CD4-positive, alpha-beta memory T cell (primary cell): ENCODE measurements around the gene SDCCAG8. TPM values are rescaled to one million over a fixed set of nuclear protein-coding genes. Genes with fewer than 3 reads are reported as not detected.
A peak's percentile ranks its signal among the peaks of the same experiment; 100 is the strongest.

Source experiments
- CTCF ChIA-PET: fragments of 350-600 bp; sonication (Branson Sonifier 250); formaldehyde crosslinking; loops from one replicate; lab custom pipeline; 2021; ENCODE audit warnings: inconsistent platforms; ENCODE audit not compliant: partially characterized antibody; lab: Charles Lee
- POLR2A ChIA-PET: fragments of 350-600 bp; sonication (Branson Sonifier 250); formaldehyde crosslinking; loops from one replicate; lab custom pipeline; 2021; ENCODE audit not compliant: partially characterized antibody; lab: Charles Lee
- DNase-seq, 5 donors: peaks; one replicate each; pipeline versions ENCODE4 v3.0.0 to v3.0.0-alpha.2; 2020 to 2022; ENCODE audit warnings: mixed read lengths in 1 of 5
- H3K27ac ChIP-seq: one replicate; pipeline ENCODE4 v1.7.0; 2013; ENCODE audit warnings: low read depth, low read length
- H3K27me3 ChIP-seq: 2 replicates; pipeline ENCODE4 v1.7.0; 2013; ENCODE audit warnings: mild to moderate bottlenecking, low read length, moderate library complexity; ENCODE audit not compliant: insufficient read depth
- H3K36me3 ChIP-seq: 2 replicates; pipeline ENCODE4 v1.7.0; 2013; ENCODE audit warnings: mild to moderate bottlenecking, low read length, moderate library complexity; ENCODE audit not compliant: insufficient read depth
- H3K4me1 ChIP-seq: 2 replicates; pipeline ENCODE4 v1.7.0; 2013; ENCODE audit warnings: mild to moderate bottlenecking, low read length, moderate library complexity; ENCODE audit not compliant: insufficient read depth
- H3K4me3 ChIP-seq, 2 donors: one replicate each; pipeline ENCODE4 v1.7.0; 2013; ENCODE audit warnings: low read length in 2 of 2, mild to moderate bottlenecking in 1 of 2
- H3K9me3 ChIP-seq, 2 donors: one replicate each; pipeline ENCODE4 v1.7.0; 2013; ENCODE audit warnings: low read length in 2 of 2, control low read depth in 1 of 2; ENCODE audit not compliant: control insufficient read depth in 1 of 2
- H3K27ac Mint-ChIP-seq, 7 donors: one replicate each; pipeline ENCODE4 v1.8.0; 2020 to 2021; ENCODE audit warnings: mixed read lengths in 7 of 7, mild to moderate bottlenecking in 6 of 7, inconsistent platforms in 3 of 7, moderate library complexity in 3 of 7
- H3K27me3 Mint-ChIP-seq, 2 donors: one replicate each; pipeline ENCODE4 v1.8.0; 2020 to 2021; ENCODE audit warnings: mixed read lengths in 2 of 2
- H3K36me3 Mint-ChIP-seq, 2 donors: one replicate each; pipeline ENCODE4 v1.8.0; 2020 to 2021; ENCODE audit warnings: mixed read lengths in 2 of 2, inconsistent platforms in 1 of 2, mild to moderate bottlenecking in 1 of 2
- H3K4me1 Mint-ChIP-seq, 4 donors: one replicate each; pipeline ENCODE4 v1.8.0; 2020 to 2021; ENCODE audit warnings: mixed read lengths in 4 of 4, mild to moderate bottlenecking in 1 of 4
- H3K4me3 Mint-ChIP-seq, 8 donors: one replicate each; pipeline ENCODE4 v1.8.0; 2020 to 2021; ENCODE audit warnings: mixed read lengths in 8 of 8, mild to moderate bottlenecking in 7 of 8, moderate library complexity in 6 of 8, inconsistent platforms in 3 of 8
- H3K9me3 Mint-ChIP-seq, 8 donors: one replicate each; pipeline ENCODE4 v1.8.0; 2020 to 2021; ENCODE audit warnings: mixed read lengths in 8 of 8, mild to moderate bottlenecking in 5 of 8, inconsistent platforms in 3 of 8, moderate library complexity in 1 of 8
- intact Hi-C: fragments of 100-400 bp; cut with micrococcal nuclease; formaldehyde crosslinking; loops from one replicate; pipeline ENCODE4 v1.15.1; 2023
- polyA plus RNA-seq, 2 donors: library from polyadenylated mRNA; unstranded; fragments of 300-500 nt; fragmentation: Illumina TruSeq; gene quantifications; one replicate each; pipeline ENCODE4 v1.2.3, GENCODE V29; 2021
- total RNA-seq, 2 experiments: library from RNA; stranded (reverse); gene quantifications; one replicate each; pipeline ENCODE4 v1.2.3, GENCODE V29; 2021

SDCCAG8 gene
- total and polyA plus RNA-seq, 4 experiments from 2014 or later, result 19.0 to 35.7 (median 27.7) TPM

DNA sequence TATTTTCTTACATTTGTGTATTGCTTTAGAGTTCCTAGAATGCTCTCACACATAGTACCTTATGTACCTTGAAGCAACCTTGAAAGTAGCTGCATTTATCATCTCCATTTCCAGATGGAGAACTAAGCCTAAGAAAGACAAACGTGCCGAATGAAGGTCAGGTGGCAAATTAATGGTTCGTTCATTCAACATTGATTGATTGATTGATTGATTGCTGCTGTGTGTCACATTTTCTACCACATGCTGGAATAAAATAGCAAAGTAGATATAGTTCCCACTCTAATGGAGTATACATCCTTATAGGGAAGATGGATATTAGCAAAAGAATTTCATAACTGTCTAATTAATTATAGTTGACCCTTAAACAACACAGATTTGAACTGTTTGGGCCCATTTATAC, 172.2 kb downstream of the SDCCAG8 start:
- ChIA-PET POLR2A (no interaction called here), CTCF (no interaction called here)
- H3K27ac Mint-ChIP-seq, result no peak overlapping the region
- intact Hi-C loops, result no loop called here
- no peak for DNase-seq
- Histone ChIP-seq H3K36me3 (no peaks in the 10 kb centered on the region), H3K27ac (no peak overlapping the region), H3K4me1 (no peaks in the 10 kb centered on the region), H3K9me3 (no peaks in the 10 kb centered on the region), H3K4me3 (no peak overlapping the region), H3K27me3 (no peaks in the 10 kb centered on the region)
- no peaks in the 10 kb centered on the region for H3K27me3 Mint-ChIP-seq
- no peaks in the 10 kb centered on the region for H3K9me3 Mint-ChIP-seq
- peaks cover 24 to 45% of the 10 kb centered on the region in 2 donors for H3K36me3 Mint-ChIP-seq
- no peak overlapping the region for H3K4me3 Mint-ChIP-seq
- H3K4me1 Mint-ChIP-seq, result peaks cover 0 to 1% (median 0%) of the 10 kb centered on the region in 4 donors

DNA sequence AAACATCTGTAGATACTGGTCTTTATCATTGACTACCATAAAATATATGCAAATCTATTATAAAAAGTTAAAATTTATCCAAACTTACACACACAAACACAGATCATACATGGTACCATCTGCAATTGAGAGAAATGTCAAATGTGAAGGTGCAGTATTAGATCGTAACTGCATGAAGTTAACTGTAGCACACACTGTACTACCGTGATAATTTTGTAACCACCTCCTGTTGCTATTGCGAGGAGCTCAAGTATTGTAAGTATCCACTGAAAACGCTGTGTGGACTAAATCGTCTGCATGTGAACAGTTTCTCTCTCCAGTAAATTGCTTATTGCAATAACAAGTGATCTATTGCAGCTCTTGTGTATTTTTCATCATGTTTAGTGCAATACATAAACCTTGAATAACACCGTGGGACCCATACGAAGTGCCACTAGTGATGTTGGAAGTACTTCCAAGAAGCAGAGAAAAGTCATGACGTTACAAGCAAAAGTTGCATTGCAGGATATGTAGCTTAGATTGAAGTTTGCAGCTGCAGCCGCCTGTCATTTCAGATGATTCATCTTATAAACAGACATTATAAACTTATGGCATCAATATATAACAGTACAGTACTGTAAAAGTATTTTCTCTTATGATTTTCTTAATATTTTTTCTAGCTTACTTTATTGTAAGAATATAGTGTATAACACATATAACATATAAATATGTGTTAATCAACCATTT, 172.9 kb downstream of the SDCCAG8 start:
- no peak for DNase-seq
- H3K27me3 Mint-ChIP-seq, result no peaks in the 10 kb centered on the region

DNA sequence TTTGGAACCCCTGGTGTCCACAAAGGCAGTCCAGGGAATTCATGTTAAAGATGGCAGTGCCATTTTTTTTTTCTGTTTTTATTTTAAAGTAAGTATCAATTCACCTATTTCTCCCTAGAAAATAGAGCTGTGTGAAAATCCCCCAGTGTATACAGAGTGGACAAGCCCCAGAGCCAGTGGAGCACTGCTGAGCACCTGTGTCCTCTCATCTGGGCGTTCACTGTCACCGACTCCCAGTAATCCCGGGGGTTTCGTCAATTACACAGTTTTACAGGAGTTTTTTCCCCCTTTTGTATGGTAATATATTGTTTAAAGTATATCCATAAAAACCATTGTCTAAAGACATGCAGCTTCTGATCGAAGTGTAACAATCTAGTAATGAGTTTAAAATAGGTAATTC, 175.8 kb downstream of the SDCCAG8 start:
- intact Hi-C loops, result no loop called here
- H3K4me1 Mint-ChIP-seq, result peaks cover 0 to 1% (median 0%) of the 10 kb centered on the region in 4 donors
- no peak for DNase-seq
- no peak overlapping the region for H3K27ac Mint-ChIP-seq
- H3K27ac ChIP-seq, result no peak overlapping the region
- no peaks in the 10 kb centered on the region for H3K4me1 ChIP-seq
- H3K4me3 Mint-ChIP-seq, result no peak overlapping the region
- CTCF ChIA-PET, result no interaction called here
- no peaks in the 10 kb centered on the region for H3K27me3 Mint-ChIP-seq
- no peaks in the 10 kb centered on the region for H3K36me3 ChIP-seq
- H3K27me3 ChIP-seq, result no peaks in the 10 kb centered on the region
- POLR2A ChIA-PET, result no interaction called here
- H3K9me3 ChIP-seq, result no peaks in the 10 kb centered on the region
- peaks cover 22 to 30% of the 10 kb centered on the region in 2 donors for H3K36me3 Mint-ChIP-seq
- no peaks in the 10 kb centered on the region for H3K9me3 Mint-ChIP-seq
- H3K4me3 ChIP-seq, result no peak overlapping the region

More for the DNA sequence above, 172.9 kb downstream of the SDCCAG8 start:
- peaks cover 0 to 1% (median 0%) of the 10 kb centered on the region in 4 donors for H3K4me1 Mint-ChIP-seq
- no peaks in the 10 kb centered on the region for H3K9me3 Mint-ChIP-seq
- no peak overlapping the region for H3K4me3 Mint-ChIP-seq
- no peak overlapping the region for H3K27ac Mint-ChIP-seq
- H3K4me1 ChIP-seq, result no peaks in the 10 kb centered on the region
- POLR2A ChIA-PET, result no interaction called here
- H3K36me3 ChIP-seq, result no peaks in the 10 kb centered on the region
- no peaks in the 10 kb centered on the region for H3K27me3 ChIP-seq
- CTCF ChIA-PET, result no interaction called here
- H3K9me3 ChIP-seq, result no peaks in the 10 kb centered on the region
- intact Hi-C loops, result no loop called here
- H3K4me3 ChIP-seq, result no peak overlapping the region
- peaks cover 25 to 45% of the 10 kb centered on the region in 2 donors for H3K36me3 Mint-ChIP-seq
- H3K27ac ChIP-seq, result no peak overlapping the region

DNA sequence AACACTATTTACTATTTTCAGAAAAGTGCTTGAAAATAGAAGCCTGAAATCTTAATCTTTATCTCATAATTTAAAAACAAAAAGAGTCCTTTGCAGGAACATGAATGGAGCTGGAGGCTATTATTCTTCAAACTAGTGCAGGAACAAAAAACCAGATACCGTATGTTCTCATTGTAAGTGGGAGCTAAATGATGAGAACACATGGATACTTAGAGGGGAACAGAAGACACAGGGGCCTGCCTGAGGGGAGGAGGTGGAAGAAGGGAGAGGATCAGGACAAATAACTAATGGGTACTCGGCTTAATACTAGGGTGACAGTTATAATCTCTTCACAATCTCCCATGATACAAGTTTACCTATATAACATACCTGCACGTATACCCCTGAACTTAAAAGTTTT, 176.3 kb downstream of the SDCCAG8 start:
- intact Hi-C loops, result no loop called here
- no peak overlapping the region for H3K27ac ChIP-seq
- H3K27me3 ChIP-seq, result no peaks in the 10 kb centered on the region
- no peaks in the 10 kb centered on the region for H3K36me3 ChIP-seq
- H3K36me3 Mint-ChIP-seq, result peaks cover 17 to 25% of the 10 kb centered on the region in 2 donors
- no peaks in the 10 kb centered on the region for H3K4me1 ChIP-seq
- no peak for DNase-seq
- no peaks in the 10 kb centered on the region for H3K9me3 ChIP-seq
- H3K4me3 ChIP-seq, result no peak overlapping the region
- peaks cover 0 to 1% (median 0%) of the 10 kb centered on the region in 4 donors for H3K4me1 Mint-ChIP-seq
- no peak overlapping the region for H3K4me3 Mint-ChIP-seq
- ChIA-PET CTCF (no interaction called here), POLR2A (no interaction called here)
- H3K9me3 Mint-ChIP-seq, result no peaks in the 10 kb centered on the region
- no peak overlapping the region for H3K27ac Mint-ChIP-seq
- H3K27me3 Mint-ChIP-seq, result no peaks in the 10 kb centered on the region

DNA sequence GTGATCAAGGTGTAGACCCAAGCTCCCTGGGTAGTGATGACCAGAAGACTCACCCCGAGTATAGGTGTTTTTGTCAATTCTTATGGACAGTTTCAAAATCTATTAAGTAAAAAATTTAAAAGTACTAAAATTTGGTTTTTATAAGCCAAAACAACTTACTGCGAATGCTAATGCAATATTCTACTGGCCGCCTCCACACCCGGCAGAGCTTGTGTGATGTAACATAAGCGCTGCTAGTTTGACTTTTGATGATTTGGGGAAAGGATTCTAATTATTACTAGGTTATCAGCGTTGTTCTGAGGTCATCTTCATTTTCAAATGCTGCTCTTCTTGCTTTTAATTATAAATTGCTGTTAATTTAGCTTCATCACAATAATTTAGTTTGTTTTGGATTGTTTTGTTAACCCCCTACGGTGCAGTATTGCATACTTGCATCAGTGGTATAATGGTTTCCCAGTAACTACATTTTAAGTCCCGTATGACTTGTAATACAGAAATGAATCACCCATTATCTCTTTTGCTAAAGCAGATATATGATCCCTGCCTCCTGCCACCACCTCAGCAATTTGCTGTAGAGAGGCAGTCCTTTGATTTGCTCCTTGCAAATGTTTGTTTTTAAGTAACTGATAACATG, 178.0 kb downstream of the SDCCAG8 start:
- H3K27me3 ChIP-seq, result no peaks in the 10 kb centered on the region
- CTCF ChIA-PET, result no interaction called here

DNA sequence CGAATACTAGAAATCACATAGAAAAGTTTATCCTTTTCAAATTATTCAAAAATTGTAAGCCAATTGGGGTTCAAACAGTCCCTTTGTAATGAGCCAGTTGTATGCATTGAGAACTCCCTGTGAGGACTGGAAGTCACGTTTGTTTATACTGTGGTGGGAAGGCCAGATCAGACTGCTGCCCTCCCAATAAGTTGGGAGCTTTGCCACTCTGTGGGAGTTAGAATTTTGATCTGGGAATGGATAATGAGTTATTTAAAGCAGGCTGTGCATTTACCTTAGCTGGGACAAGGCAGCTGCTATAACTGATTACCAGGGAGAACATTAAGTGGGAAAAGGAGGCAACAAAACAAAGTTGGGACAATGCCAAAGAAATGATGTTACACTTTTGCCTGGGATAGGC, 178.8 kb downstream of the SDCCAG8 start:
- DNase-seq, result no peak
- POLR2A ChIA-PET, result no interaction called here
- Mint-ChIP-seq H3K36me3 (peaks cover 10 to 21% of the 10 kb centered on the region in 2 donors), H3K4me3 (no peak overlapping the region), H3K9me3 (no peaks in the 10 kb centered on the region), H3K27ac (peak overlapping the region in 1 of 7 donors; percentile 10), H3K27me3 (no peaks in the 10 kb centered on the region), H3K4me1 (peaks cover 0 to 1% (median under 1%) of the 10 kb centered on the region in 4 donors)
- Histone ChIP-seq H3K27ac (no peak overlapping the region), H3K36me3 (no peaks in the 10 kb centered on the region), H3K4me3 (no peak overlapping the region), H3K4me1 (no peaks in the 10 kb centered on the region), H3K9me3 (no peaks in the 10 kb centered on the region), H3K27me3 (no peaks in the 10 kb centered on the region)
- intact Hi-C loops, result no loop called here
- CTCF ChIA-PET, result no interaction called here

More for the DNA sequence above, 178.0 kb downstream of the SDCCAG8 start:
- no peaks in the 10 kb centered on the region for H3K27me3 Mint-ChIP-seq
- Histone ChIP-seq H3K4me1 (no peaks in the 10 kb centered on the region), H3K27ac (no peak overlapping the region), H3K36me3 (no peaks in the 10 kb centered on the region), H3K4me3 (no peak overlapping the region), H3K9me3 (no peaks in the 10 kb centered on the region)
- H3K9me3 Mint-ChIP-seq, result no peaks in the 10 kb centered on the region
- POLR2A ChIA-PET, result no interaction called here
- no peak for DNase-seq
- H3K4me1 Mint-ChIP-seq, result peaks cover 0 to 1% (median under 1%) of the 10 kb centered on the region in 4 donors
- intact Hi-C loops, result no loop called here
- H3K36me3 Mint-ChIP-seq, result peaks cover 11 to 19% of the 10 kb centered on the region in 2 donors
- H3K4me3 Mint-ChIP-seq, result no peak overlapping the region
- no peak overlapping the region for H3K27ac Mint-ChIP-seq

DNA sequence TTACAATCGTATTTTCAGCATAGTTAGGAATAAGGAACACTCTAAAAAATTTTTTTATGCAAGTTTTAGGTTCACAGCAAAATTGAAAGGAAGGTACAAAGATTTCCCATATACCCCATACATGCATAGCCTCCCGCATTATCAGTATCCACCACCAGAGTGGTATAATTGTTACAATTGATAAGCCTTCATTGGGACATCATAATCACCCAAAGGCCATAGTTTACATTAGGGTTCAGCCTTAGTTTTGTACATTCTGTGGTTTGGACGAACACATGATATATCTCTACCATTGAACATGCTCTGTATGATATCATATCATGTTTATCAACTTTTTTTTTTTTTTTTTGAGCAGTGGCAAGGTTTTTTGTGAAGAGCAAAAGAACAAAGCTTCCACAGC, 180.0 kb downstream of the SDCCAG8 start:
- Mint-ChIP-seq H3K9me3 (no peaks in the 10 kb centered on the region), H3K36me3 (peaks cover 8 to 21% of the 10 kb centered on the region in 2 donors), H3K4me3 (no peak overlapping the region), H3K27me3 (no peaks in the 10 kb centered on the region), H3K27ac (no peak overlapping the region), H3K4me1 (peaks cover 0 to 1% (median 0%) of the 10 kb centered on the region in 4 donors)
- CTCF ChIA-PET, result no interaction called here
- Histone ChIP-seq H3K4me3 (no peak overlapping the region), H3K27ac (no peak overlapping the region), H3K4me1 (no peaks in the 10 kb centered on the region), H3K27me3 (no peaks in the 10 kb centered on the region), H3K36me3 (no peaks in the 10 kb centered on the region), H3K9me3 (no peaks in the 10 kb centered on the region)
- POLR2A ChIA-PET, result no interaction called here
- intact Hi-C loops, result no loop called here
- DNase-seq, result no peak
